ENCODE measurements around the gene NCAPD2. TPM values are rescaled to one million over a fixed set of nuclear protein-coding genes. Genes with fewer than 3 reads are reported as not detected.

Gene NCAPD2, protein sequence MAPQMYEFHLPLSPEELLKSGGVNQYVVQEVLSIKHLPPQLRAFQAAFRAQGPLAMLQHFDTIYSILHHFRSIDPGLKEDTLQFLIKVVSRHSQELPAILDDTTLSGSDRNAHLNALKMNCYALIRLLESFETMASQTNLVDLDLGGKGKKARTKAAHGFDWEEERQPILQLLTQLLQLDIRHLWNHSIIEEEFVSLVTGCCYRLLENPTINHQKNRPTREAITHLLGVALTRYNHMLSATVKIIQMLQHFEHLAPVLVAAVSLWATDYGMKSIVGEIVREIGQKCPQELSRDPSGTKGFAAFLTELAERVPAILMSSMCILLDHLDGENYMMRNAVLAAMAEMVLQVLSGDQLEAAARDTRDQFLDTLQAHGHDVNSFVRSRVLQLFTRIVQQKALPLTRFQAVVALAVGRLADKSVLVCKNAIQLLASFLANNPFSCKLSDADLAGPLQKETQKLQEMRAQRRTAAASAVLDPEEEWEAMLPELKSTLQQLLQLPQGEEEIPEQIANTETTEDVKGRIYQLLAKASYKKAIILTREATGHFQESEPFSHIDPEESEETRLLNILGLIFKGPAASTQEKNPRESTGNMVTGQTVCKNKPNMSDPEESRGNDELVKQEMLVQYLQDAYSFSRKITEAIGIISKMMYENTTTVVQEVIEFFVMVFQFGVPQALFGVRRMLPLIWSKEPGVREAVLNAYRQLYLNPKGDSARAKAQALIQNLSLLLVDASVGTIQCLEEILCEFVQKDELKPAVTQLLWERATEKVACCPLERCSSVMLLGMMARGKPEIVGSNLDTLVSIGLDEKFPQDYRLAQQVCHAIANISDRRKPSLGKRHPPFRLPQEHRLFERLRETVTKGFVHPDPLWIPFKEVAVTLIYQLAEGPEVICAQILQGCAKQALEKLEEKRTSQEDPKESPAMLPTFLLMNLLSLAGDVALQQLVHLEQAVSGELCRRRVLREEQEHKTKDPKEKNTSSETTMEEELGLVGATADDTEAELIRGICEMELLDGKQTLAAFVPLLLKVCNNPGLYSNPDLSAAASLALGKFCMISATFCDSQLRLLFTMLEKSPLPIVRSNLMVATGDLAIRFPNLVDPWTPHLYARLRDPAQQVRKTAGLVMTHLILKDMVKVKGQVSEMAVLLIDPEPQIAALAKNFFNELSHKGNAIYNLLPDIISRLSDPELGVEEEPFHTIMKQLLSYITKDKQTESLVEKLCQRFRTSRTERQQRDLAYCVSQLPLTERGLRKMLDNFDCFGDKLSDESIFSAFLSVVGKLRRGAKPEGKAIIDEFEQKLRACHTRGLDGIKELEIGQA (N-terminal part only)
- 10 to 100 TPM in 3 of 6 donors, 1 to 10 TPM in 3; 7.6 to 16.2 (median 10.0) TPM for total RNA-seq
- polyA plus RNA-seq = 1 to 10 TPM; 5.6 to 6.5 TPM

DNA sequence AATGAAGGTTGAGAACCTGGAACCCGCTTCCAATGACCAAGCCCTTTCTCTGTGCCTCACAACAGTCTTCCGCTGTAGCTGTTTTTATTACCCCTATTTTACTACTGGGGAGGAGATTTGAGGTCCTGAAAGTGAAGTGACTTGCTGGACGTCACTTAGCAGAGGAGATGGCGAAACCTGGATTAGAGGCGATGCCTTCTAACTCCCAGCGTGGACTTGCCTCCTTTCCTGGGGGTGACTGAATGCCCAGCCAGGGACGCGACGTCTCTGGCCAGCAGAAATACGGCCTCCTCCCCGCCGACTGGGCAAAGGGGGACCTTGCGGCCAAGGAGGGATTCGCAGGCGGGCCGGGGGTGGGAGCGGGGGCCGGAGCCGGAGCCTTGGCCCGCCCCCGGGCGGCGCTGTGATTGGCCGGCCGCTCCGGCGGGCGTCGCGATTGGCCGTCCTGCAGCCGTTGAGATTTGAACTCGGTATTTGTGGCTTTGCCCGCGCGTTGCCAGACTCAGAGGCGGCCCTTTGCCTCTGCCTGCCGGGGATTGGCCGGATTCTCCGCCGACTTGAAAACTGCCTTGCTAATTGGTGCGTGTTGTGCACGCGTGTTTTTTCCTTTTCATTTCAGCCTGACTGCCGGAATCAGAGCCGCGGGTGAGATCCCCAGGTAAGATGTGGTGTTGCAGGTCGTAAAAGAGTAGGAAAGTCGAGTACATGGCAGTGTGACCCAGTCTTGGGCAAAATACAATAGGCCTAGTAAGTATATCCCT, at the start of gene NCAPD2:
TSS of gene NCAPD2 (plus strand) at position 606 of the 761 bp plus-strand sequence. CDS start 997 bp downstream, outside the sequence.
- TF ChIP-seq, protein P1, sequence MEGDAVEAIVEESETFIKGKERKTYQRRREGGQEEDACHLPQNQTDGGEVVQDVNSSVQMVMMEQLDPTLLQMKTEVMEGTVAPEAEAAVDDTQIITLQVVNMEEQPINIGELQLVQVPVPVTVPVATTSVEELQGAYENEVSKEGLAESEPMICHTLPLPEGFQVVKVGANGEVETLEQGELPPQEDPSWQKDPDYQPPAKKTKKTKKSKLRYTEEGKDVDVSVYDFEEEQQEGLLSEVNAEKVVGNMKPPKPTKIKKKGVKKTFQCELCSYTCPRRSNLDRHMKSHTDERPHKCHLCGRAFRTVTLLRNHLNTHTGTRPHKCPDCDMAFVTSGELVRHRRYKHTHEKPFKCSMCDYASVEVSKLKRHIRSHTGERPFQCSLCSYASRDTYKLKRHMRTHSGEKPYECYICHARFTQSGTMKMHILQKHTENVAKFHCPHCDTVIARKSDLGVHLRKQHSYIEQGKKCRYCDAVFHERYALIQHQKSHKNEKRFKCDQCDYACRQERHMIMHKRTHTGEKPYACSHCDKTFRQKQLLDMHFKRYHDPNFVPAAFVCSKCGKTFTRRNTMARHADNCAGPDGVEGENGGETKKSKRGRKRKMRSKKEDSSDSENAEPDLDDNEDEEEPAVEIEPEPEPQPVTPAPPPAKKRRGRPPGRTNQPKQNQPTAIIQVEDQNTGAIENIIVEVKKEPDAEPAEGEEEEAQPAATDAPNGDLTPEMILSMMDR (IDR thresholded peaks at IDR 0.05) = peak in 2 of 4 donors; percentile 8 to 16

DNA sequence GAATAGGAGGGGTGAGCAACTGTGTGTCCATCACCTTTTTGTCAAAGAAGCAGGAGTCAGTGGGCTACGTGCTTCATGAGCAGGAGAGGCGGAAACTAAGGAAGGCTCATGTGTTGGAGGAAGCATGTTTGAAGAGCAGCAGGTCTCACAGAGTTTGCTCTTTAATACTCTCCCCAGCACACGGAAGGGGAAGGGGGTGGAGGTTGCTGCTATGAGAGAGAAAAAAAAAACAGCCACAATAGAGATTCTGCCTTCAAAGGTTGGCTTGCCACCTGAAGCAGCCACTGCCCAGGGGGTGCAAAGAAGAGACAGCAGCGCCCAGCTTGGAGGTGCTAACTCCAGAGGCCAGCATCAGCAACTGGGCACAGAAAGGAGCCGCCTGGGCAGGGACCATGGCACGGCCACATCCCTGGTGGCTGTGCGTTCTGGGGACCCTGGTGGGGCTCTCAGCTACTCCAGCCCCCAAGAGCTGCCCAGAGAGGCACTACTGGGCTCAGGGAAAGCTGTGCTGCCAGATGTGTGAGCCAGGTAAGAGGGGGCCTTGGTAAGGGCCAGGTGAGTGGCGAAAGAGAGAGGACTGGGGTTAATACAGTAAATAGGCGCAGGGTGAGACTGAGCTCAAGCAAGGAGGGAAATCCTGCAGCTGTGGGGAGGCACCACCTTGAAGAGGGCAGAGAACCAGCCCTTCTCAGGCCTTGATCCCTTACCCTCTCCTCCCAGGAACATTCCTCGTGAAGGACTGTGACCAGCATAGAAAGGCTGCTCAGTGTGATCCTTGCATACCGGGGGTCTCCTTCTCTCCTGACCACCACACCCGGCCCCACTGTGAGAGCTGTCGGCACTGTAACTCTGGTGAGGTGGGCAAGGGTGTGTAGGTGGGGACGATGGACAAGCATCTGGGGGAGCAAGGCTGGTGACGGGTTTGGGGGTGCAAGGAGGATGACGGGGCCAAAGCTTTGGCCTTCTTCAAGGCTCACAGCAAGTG, 48.9 kb upstream of the NCAPD2 start, which contains the start of gene CD27:
TSS of gene CD27 (plus strand) at position 252 of the 985 bp plus-strand sequence. CDS start at position 393, 141 bp downstream.
- Histone ChIP-seq H3K27ac (no peak within 1 kb of the TSS), H3K4me3 (no peak within 1 kb of the TSS), H3K9me3 (no peaks in the 10 kb centered on the region), H3K4me1 (no peaks in the 10 kb centered on the region), H3K27me3 (no peaks in the 10 kb centered on the region), H3K36me3 (no peaks in the 10 kb centered on the region)
- no peak for FAIRE-seq
- WGBS, 2 donors = 83 to 89% methylated on average over 16 of the region's 16 CpGs
- peak in 1 of 6 donors; percentile 24 for DNase-seq
- ATAC-seq = no peak
- TF ChIP-seq, protein P1 (IDR thresholded peaks at IDR 0.05) = no peak
- intact Hi-C loops (cut with DNase I) = no loop called here

More for the DNA sequence above, at the start of gene NCAPD2:
- H3K36me3 ChIP-seq = peaks cover 0 to under 1% (median 0%) of the 10 kb centered on the region in 3 donors
- H3K9me3 ChIP-seq = no peaks in the 10 kb centered on the region
- peak within 1 kb of the TSS; percentile 76 to 94 (median 86) for H3K27ac ChIP-seq
- intact Hi-C loops (cut with DNase I) = no loop called here
- H3K4me1 ChIP-seq = peaks cover 7 to 16% (median 15%) of the 10 kb centered on the region in 3 donors
- ATAC-seq = peak; percentile 94 to 98 (median 96)
- no peaks in the 10 kb centered on the region for H3K27me3 ChIP-seq
- peak; percentile 89 to 95 (median 91) for DNase-seq
- H3K4me3 ChIP-seq = peak within 1 kb of the TSS; percentile 58 to 85 (median 76)
- FAIRE-seq = no peak
- 1% methylated on average over 48 to 49 of the region's 49 CpGs for WGBS, 2 donors

DNA sequence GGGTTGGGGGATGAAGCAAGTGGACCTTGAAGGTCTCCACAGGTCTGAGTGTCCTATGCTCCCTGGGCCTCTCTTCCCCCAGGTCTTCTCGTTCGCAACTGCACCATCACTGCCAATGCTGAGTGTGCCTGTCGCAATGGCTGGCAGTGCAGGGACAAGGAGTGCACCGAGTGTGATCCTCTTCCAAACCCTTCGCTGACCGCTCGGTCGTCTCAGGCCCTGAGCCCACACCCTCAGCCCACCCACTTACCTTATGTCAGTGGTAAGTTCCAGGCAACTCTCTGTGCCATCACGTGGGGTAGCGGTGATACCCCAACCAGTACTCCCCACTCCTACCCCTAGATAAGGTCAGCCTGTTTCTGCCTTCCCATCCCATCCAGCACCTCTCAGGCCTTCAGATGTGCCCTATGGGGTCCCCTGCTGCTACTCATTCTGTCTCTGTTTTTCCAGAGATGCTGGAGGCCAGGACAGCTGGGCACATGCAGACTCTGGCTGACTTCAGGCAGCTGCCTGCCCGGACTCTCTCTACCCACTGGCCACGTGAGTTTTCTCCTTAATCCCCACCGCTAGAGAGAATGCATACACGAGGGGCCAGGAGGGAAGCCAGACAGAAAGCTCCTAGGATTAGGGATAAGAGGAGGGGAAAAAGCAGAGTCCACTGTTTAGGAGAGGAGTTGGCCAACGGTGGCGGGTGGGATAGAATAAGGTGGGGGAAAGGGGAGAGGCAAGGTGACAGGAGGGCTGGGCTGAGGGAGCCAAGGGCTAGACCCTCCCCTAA, 43.6 kb upstream of the NCAPD2 start:
- Histone ChIP-seq H3K4me1 (peaks cover 0 to 12% (median 0%) of the 10 kb centered on the region in 3 donors), H3K9me3 (no peaks in the 10 kb centered on the region), H3K27me3 (no peaks in the 10 kb centered on the region), H3K36me3 (peaks cover 0 to 13% (median 6%) of the 10 kb centered on the region in 3 donors), H3K27ac (no peak overlapping the region), H3K4me3 (peak overlapping the region in 3 of 4 donors; percentile 54 to 60 (median 59))
- intact Hi-C loops (cut with DNase I) = loop anchor here in 1 of 3 donors (10.0 kb wide), 1 partner anchor 125 kb away; no protein-coding TSS in a partner anchor
- no peak for FAIRE-seq
- TF ChIP-seq, protein P1 (IDR thresholded peaks at IDR 0.05) = no peak
- ATAC-seq = no peak
- peak in 1 of 6 donors; percentile 40 for DNase-seq
- WGBS, 2 donors = 81 to 84% methylated on average over 16 of the region's 16 CpGs
